ACC112 (cell line): ENCODE measurements around the gene PIK3C3.
"Not testable (repeated sequence)": the region's sequence is repeated elsewhere in the genome, so short reads cannot be mapped to it uniquely, and the experiment has no call there.

Experiments used
- H2AFZ ChIP-seq: fragments of 200-600 bp; sonication (generic); one replicate; pipeline ENCODE4 v1.6.0; 2017; ENCODE audit warnings: antibody characterized with exemption, low read length; ENCODE audit not compliant: unreplicated experiment
- H3K27ac ChIP-seq: fragments of 200-600 bp; sonication (generic); 2 replicates; pipeline ENCODE4 v1.5.1; 2014; ENCODE audit warnings: low read depth, mild to moderate bottlenecking, antibody characterized with exemption, low read length, moderate library complexity
- H3K27me3 ChIP-seq: fragments of 200-600 bp; sonication (generic); 2 replicates; pipeline ENCODE4 v1.6.1; 2014; ENCODE audit warnings: mild to moderate bottlenecking, antibody characterized with exemption, low read length, moderate library complexity, mixed read lengths; ENCODE audit not compliant: insufficient read depth
- H3K36me3 ChIP-seq: fragments of 200-600 bp; sonication (generic); 2 replicates; pipeline ENCODE4 v1.6.1; 2016; ENCODE audit warnings: mild to moderate bottlenecking, antibody characterized with exemption, low read length, moderate library complexity, mixed read lengths; ENCODE audit not compliant: insufficient read depth
- H3K4me1 ChIP-seq: fragments of 200-600 bp; sonication (generic); one replicate; pipeline ENCODE4 v1.6.1; 2016; ENCODE audit warnings: low read length, mixed read lengths; ENCODE audit not compliant: insufficient read depth, unreplicated experiment, control insufficient read depth
- H3K4me3 ChIP-seq: fragments of 200-600 bp; sonication (generic); 2 replicates; pipeline ENCODE4 v1.5.1; 2014; ENCODE audit warnings: mild to moderate bottlenecking, low read depth, low read length
- H3K79me2 ChIP-seq: fragments of 200-600 bp; sonication (generic); one replicate; pipeline ENCODE4 v1.6.0; 2016; ENCODE audit warnings: low read length; ENCODE audit not compliant: control insufficient read depth, unreplicated experiment, insufficient read depth

Gene PIK3C3

GRCh38 chr18:42039396-42039795 lies 84.4 kb downstream of the PIK3C3 start:
- H3K27me3 ChIP-seq: no peaks in the 10 kb centered on the region
- no peak overlapping the region for H2AFZ ChIP-seq
- no peak overlapping the region for H3K4me3 ChIP-seq
- H3K27ac ChIP-seq: no peak overlapping the region
- H3K4me1 ChIP-seq: peaks cover 6% of the 10 kb centered on the region
- H3K79me2 ChIP-seq: no peaks in the 10 kb centered on the region
- peaks cover 37% of the 10 kb centered on the region for H3K36me3 ChIP-seq

- Histone ChIP-seq H3K4me3 (no peak overlapping the region), H3K27ac (no peak overlapping the region), H3K4me1 (peaks cover 17% of the 10 kb centered on the region), H3K36me3 (peaks cover 22% of the 10 kb centered on the region), H3K27me3 (no peaks in the 10 kb centered on the region), H3K79me2 (no peaks in the 10 kb centered on the region), H2AFZ (no peak overlapping the region)
These were observed 86.8 kb downstream of the PIK3C3 start for GRCh38 chr18:42041793-42042192.

GRCh38 chr18:42045346-42045745 lies 90.3 kb downstream of the PIK3C3 start:
- H3K4me1 ChIP-seq: peaks cover 27% of the 10 kb centered on the region
- no peak overlapping the region for H3K4me3 ChIP-seq
- H2AFZ ChIP-seq: no peak overlapping the region
- peak overlapping the region; percentile 35 for H3K27ac ChIP-seq
- H3K79me2 ChIP-seq: no peaks in the 10 kb centered on the region
- no peaks in the 10 kb centered on the region for H3K27me3 ChIP-seq
- peaks cover 7% of the 10 kb centered on the region for H3K36me3 ChIP-seq

GRCh38 chr18:42047721-42048120 lies 92.7 kb downstream of the PIK3C3 start:
- no peaks in the 10 kb centered on the region for H3K79me2 ChIP-seq
- peaks cover 27% of the 10 kb centered on the region for H3K4me1 ChIP-seq
- no peaks in the 10 kb centered on the region for H3K27me3 ChIP-seq
- no peak overlapping the region; the same call in 1 of the 2 replicates for H3K4me3 ChIP-seq
- peaks cover 11% of the 10 kb centered on the region for H3K36me3 ChIP-seq
- H2AFZ ChIP-seq: no peak overlapping the region
- peak overlapping the region; percentile 79 for H3K27ac ChIP-seq

GRCh38 chr18:42048158-42048557 lies 93.1 kb downstream of the PIK3C3 start:
- H3K27me3 ChIP-seq: no peaks in the 10 kb centered on the region
- peak overlapping the region; percentile 79 for H3K27ac ChIP-seq
- no peak overlapping the region; the same call in 1 of the 2 replicates for H3K4me3 ChIP-seq
- H3K4me1 ChIP-seq: peaks cover 27% of the 10 kb centered on the region
- no peaks in the 10 kb centered on the region for H3K79me2 ChIP-seq
- H2AFZ ChIP-seq: no peak overlapping the region
- peaks cover 11% of the 10 kb centered on the region for H3K36me3 ChIP-seq

- H3K4me1 ChIP-seq: peaks cover 27% of the 10 kb centered on the region
- H2AFZ ChIP-seq: not testable (repeated sequence)
These were observed 94.5 kb downstream of the PIK3C3 start for GRCh38 chr18:42049536-42049935.

GRCh38 chr18:42051411-42051810 lies 96.4 kb downstream of the PIK3C3 start:
- peaks cover 11% of the 10 kb centered on the region; the same call in 1 of the 2 replicates for H3K36me3 ChIP-seq
- no peaks in the 10 kb centered on the region for H3K79me2 ChIP-seq
- H3K4me3 ChIP-seq: no peak overlapping the region
- H3K27ac ChIP-seq: no peak overlapping the region
- no peak overlapping the region for H2AFZ ChIP-seq
- H3K27me3 ChIP-seq: no peaks in the 10 kb centered on the region
- H3K4me1 ChIP-seq: peaks cover 17% of the 10 kb centered on the region

More at GRCh38 chr18:42049536-42049935, 94.5 kb downstream of the PIK3C3 start:
- H3K4me3 ChIP-seq, H3K79me2 ChIP-seq, H3K27me3 ChIP-seq, H3K27ac ChIP-seq: not testable (repeated sequence)
- H3K36me3 ChIP-seq: peaks cover 11% of the 10 kb centered on the region; the same call in 1 of the 2 replicates

- Histone ChIP-seq H3K36me3 (peaks cover 11% of the 10 kb centered on the region; the same call in 1 of the 2 replicates), H3K4me1 (peaks cover 15% of the 10 kb centered on the region), H3K4me3 (no peak overlapping the region), H2AFZ (no peak overlapping the region), H3K27ac (no peak overlapping the region), H3K79me2 (no peaks in the 10 kb centered on the region), H3K27me3 (no peaks in the 10 kb centered on the region)
These were observed 97.2 kb downstream of the PIK3C3 start for GRCh38 chr18:42052122-42052708.

GRCh38 chr18:42053188-42053781 lies 98.3 kb downstream of the PIK3C3 start:
- no peak overlapping the region for H2AFZ ChIP-seq
- H3K79me2 ChIP-seq: no peaks in the 10 kb centered on the region
- H3K27me3 ChIP-seq: no peaks in the 10 kb centered on the region
- peaks cover 17% of the 10 kb centered on the region for H3K36me3 ChIP-seq
- H3K4me3 ChIP-seq: no peak overlapping the region
- peaks cover 6% of the 10 kb centered on the region for H3K4me1 ChIP-seq
- no peak overlapping the region for H3K27ac ChIP-seq

GRCh38 chr18:42064109-42064508 lies 109.1 kb downstream of the PIK3C3 start:
- H3K27ac ChIP-seq: no peak overlapping the region
- peaks cover 4% of the 10 kb centered on the region for H3K4me1 ChIP-seq
- H3K36me3 ChIP-seq: peaks cover 40% of the 10 kb centered on the region
- no peaks in the 10 kb centered on the region for H3K79me2 ChIP-seq
- H3K27me3 ChIP-seq: no peaks in the 10 kb centered on the region
- no peak overlapping the region for H2AFZ ChIP-seq
- H3K4me3 ChIP-seq: no peak overlapping the region

- H3K4me3 ChIP-seq: no peak overlapping the region
- peaks cover 4% of the 10 kb centered on the region for H3K4me1 ChIP-seq
- H3K27me3 ChIP-seq: no peaks in the 10 kb centered on the region
- H2AFZ ChIP-seq: no peak overlapping the region
- H3K36me3 ChIP-seq: peaks cover 50% of the 10 kb centered on the region
- H3K79me2 ChIP-seq: no peaks in the 10 kb centered on the region
- H3K27ac ChIP-seq: no peak overlapping the region
These were observed 112.5 kb downstream of the PIK3C3 start for GRCh38 chr18:42067518-42067917.
